ENCODE data around the gene CDH18. TPM values are rescaled to one million over a fixed set of nuclear protein-coding genes. Genes with fewer than 3 reads are reported as not detected.

CDH18 gene
- total and polyA plus RNA-seq, 2 of the 4 experiments (the other 2 are of a cell fraction), result 0.24 to 1.1 TPM

- no CpG with 5 or more reads among the region's 1 CpG for WGBS, 2 experiments (ENCODE audit: extremely low coverage in 2 of 2, insufficient read length in 1 of 2)
- ATAC-seq (ENCODE audit: low read depth) (no peak), DNase-seq (no peak)
- no peak overlapping the region for H4K91ac ChIP-seq (ENCODE audit: insufficient read depth, low read depth, low read length)
- H2AK9ac ChIP-seq (replicated peaks; ENCODE audit: low read depth, low read length, poor library complexity), result no peak overlapping the region
- in situ Hi-C loops (cut with MboI; ENCODE audit: low sequenced_read_pairs), result no loop called here
- H3K4ac ChIP-seq (ENCODE audit: low read depth, low read length), result no peak overlapping the region
- peaks cover 11% of the 10 kb centered on the region for H3K9me3 ChIP-seq (ENCODE audit: control insufficient read depth, insufficient read depth, low read length)
- no peak overlapping the region for H4K5ac ChIP-seq (ENCODE audit: low read depth, low read length)
- H3K14ac ChIP-seq (replicated peaks; ENCODE audit: low read depth, low read length), result no peak overlapping the region
- no peak overlapping the region for H2BK15ac ChIP-seq (ENCODE audit: low read depth, low read length)
- no peak overlapping the region for H2AK5ac ChIP-seq (ENCODE audit: low read depth, low read length)
- BruUV-seq (replicated peaks), result no TSS peak
- TF ChIP-seq ELK1 (IDR thresholded peaks at IDR 0.05; ENCODE audit: borderline replicate concordance, low read depth, low read length) (no peak), MAFK (IDR thresholded peaks at IDR 0.05; ENCODE audit: low read depth, low read length) (no peak), RAD21 (IDR thresholded peaks at IDR 0.05; ENCODE audit: low read length) (no peak), MXI1 (IDR thresholded peaks at IDR 0.05; ENCODE audit: borderline replicate concordance, low read depth, low read length) (no peak), POLR2A (IDR thresholded peaks at IDR 0.05; ENCODE audit: low read depth, low read length) (no peak), CEBPB (IDR thresholded peaks at IDR 0.05; ENCODE audit: low read depth, low read length) (no peak), RFX5 (IDR thresholded peaks at IDR 0.05; ENCODE audit: low read depth, low read length) (no peak), NFE2L2 (IDR thresholded peaks at IDR 0.05; ENCODE audit: low read depth, low read length) (no peak), USF2 (IDR thresholded peaks at IDR 0.05; ENCODE audit: low read depth, low read length) (no peak), CHD1 (IDR thresholded peaks at IDR 0.05; ENCODE audit: low read depth, low read length) (no peak)
- no peaks in the 10 kb centered on the region for H3K79me1 ChIP-seq (ENCODE audit: low read depth in 1 of 2, low read length in 2 of 2)
- H3K56ac ChIP-seq (ENCODE audit: extremely low read depth, insufficient read depth, low read length), result no peak overlapping the region
- H3K18ac ChIP-seq (ENCODE audit: low read depth, low read length), result no peak overlapping the region
- POLR2A ChIA-PET (ENCODE audit: unreplicated experiment), result no interaction called here
- no peaks in the 10 kb centered on the region for H3K4me1 ChIP-seq (ENCODE audit: control insufficient read depth, insufficient read depth, low read length)
- dilution Hi-C loops (cut with HindIII; ENCODE audit: low sequenced_read_pairs, unreplicated experiment), result no loop called here
- H3K23ac ChIP-seq (ENCODE audit: low read depth, low read length), result no peak overlapping the region
- no peak overlapping the region for H2BK120ac ChIP-seq (ENCODE audit: low read depth, low read length)
- H4K8ac ChIP-seq (ENCODE audit: low read depth in 2 of 2, low read length in 2 of 2), result no peak overlapping the region
- CTCF ChIA-PET, result interaction anchor here (0.6 kb wide), 1 partner anchor 1089 kb away, joined by 3 read pairs; no protein-coding TSS in a partner anchor
- H3K27ac ChIP-seq (ENCODE audit: insufficient read depth, low read length), result no peak overlapping the region
- H4K20me1 ChIP-seq (ENCODE audit: insufficient read depth, low read length), result no peaks in the 10 kb centered on the region
- no peak overlapping the region for H3K4me3 ChIP-seq (ENCODE audit: insufficient read depth, low read depth, low read length)
- H3K27me3 ChIP-seq (ENCODE audit: control insufficient read depth, insufficient read depth, low read length), result no peaks in the 10 kb centered on the region
- H2BK5ac ChIP-seq (ENCODE audit: low read depth, low read length, poor library complexity, severe bottlenecking), result no peak overlapping the region
- H3K9me1 ChIP-seq (ENCODE audit: insufficient read depth, low read length), result no peaks in the 10 kb centered on the region
- no peak overlapping the region for H3K4me2 ChIP-seq (ENCODE audit: low read depth, low read length)
- no peak overlapping the region for H2BK20ac ChIP-seq (ENCODE audit: low read depth, low read length)
- no peak overlapping the region for H3K9ac ChIP-seq (ENCODE audit: low read depth, low read length)
- H2AFZ ChIP-seq (replicated peaks; ENCODE audit: low read length, poor library complexity), result no peak overlapping the region
- H3K36me3 ChIP-seq (ENCODE audit: control insufficient read depth, insufficient read depth, low read length), result no peaks in the 10 kb centered on the region
- intact Hi-C loops (cut with micrococcal nuclease), result no loop called here
These were observed 422.5 kb downstream of the CDH18 start for GRCh38 chr5:19565466-19565865.
